HepG2 (cell line): Measurements from ENCODE around the gene OR4M2. TPM values are rescaled to one million over a fixed set of nuclear protein-coding genes. Genes with fewer than 3 reads are reported as not detected.
"Not testable (repeated sequence)": the region's sequence is repeated elsewhere in the genome, so short reads cannot be mapped to it uniquely, and the experiment has no call there.

Experiments
- ATAC-seq: fragments of 200-7000 bp; cut with Tn5 transposase; 3 replicates; pipeline ENCODE4 v1.9.1; 2020; ENCODE audit warnings: mild to moderate bottlenecking, moderate library complexity
- Bru-seq: library from RNA; stranded (reverse); fragments of 400-500 nt; gene quantifications from one replicate; lab custom pipeline; 2021; lab: Mats Ljungman, UMichigan
- BruChase-seq, 2 experiments: library from RNA; stranded (reverse); fragments of 400-500 nt; gene quantifications; one replicate each; lab custom pipeline; 2021; lab: Mats Ljungman, UMichigan
- BruUV-seq: library from RNA; stranded (reverse); fragments of 400-500 nt; replicated peaks from 2 replicates; lab custom pipeline; 2021; lab: Mats Ljungman, UMichigan
- CTCF ChIA-PET: fragments of 300-600 bp; formaldehyde crosslinking; extraction: SDS; loops from one replicate; lab custom pipeline; 2021; ENCODE audit warnings: low total read pairs, inconsistent platforms, low intra/inter-chr PET ratio; lab: Yijun Ruan, JAX
- POLR2A ChIA-PET: fragments of 350-600 bp; sonication (Branson Sonifier 250); formaldehyde crosslinking; loops from one replicate; lab custom pipeline; 2020; ENCODE audit warnings: antibody characterized with exemption, inconsistent platforms; lab: Yijun Ruan, JAX
- DNase-seq: peaks from one replicate; pipeline ENCODE4 v3.0.0-alpha.2; 2015; ENCODE audit warnings: low spot score
- FAIRE-seq: peaks from 3 replicates; lab custom pipeline; 2011; peaks lifted over from hg19 to GRCh38; lab: Jason Lieb, UNC
- H2AFZ ChIP-seq: one replicate; pipeline ENCODE4 v1.6.1; 2011; ENCODE audit warnings: low read length, inconsistent platforms
- H3K27ac ChIP-seq: fragments of 300-600 bp; 3 replicates; pipeline ENCODE4 v1.8.0; 2011; ENCODE audit warnings: mixed run types, mild to moderate bottlenecking, mixed read lengths, low read length, inconsistent platforms; ENCODE audit not compliant: insufficient read depth; ENCODE audit errors: extremely low read length
- H3K27me3 ChIP-seq, 2 experiments: fragments of 200-600 bp in 1 of 2; 2 replicates in 1 of 2; 3 replicates in 1 of 2; pipeline versions ENCODE4 v1.6.0 to v1.8.0; 2011; ENCODE audit warnings: low read length in 2 of 2, mild to moderate bottlenecking in 2 of 2, moderate library complexity in 2 of 2, inconsistent platforms in 1 of 2; ENCODE audit not compliant: insufficient read depth in 2 of 2, control insufficient read depth in 1 of 2
- H3K36me3 ChIP-seq, 2 experiments: fragments of 200-600 bp in 1 of 2; replicated peaks in 1 of 2; 2 replicates in 1 of 2; 3 replicates in 1 of 2; pipeline versions ENCODE4 v1.5.1 to v1.8.0; 2011; ENCODE audit warnings: low read length in 2 of 2, inconsistent platforms in 1 of 2; ENCODE audit not compliant: insufficient read depth in 2 of 2, control insufficient read depth in 1 of 2
- H3K4me1 ChIP-seq: 2 replicates; pipeline ENCODE4 v1.5.1; 2012; ENCODE audit warnings: low read length, inconsistent platforms; ENCODE audit not compliant: insufficient read depth
- H3K4me2 ChIP-seq: 2 replicates; pipeline ENCODE4 v1.6.0; 2011; ENCODE audit warnings: low read depth, low read length, inconsistent platforms
- H3K4me3 ChIP-seq, 3 experiments: fragments of 200-600 bp in 1 of 3; sonication (generic), shearing (Covaris generic) in 1 of 3; replicated peaks in 1 of 3; 2 replicates each; pipeline ENCODE4 v1.5.1; 2011 to 2016; ENCODE audit warnings: low read length in 3 of 3, inconsistent platforms in 2 of 3, low read depth in 2 of 3, mild to moderate bottlenecking in 2 of 3, control low read depth in 1 of 3, mixed read lengths in 1 of 3; ENCODE audit not compliant: insufficient read depth in 1 of 3
- H3K79me2 ChIP-seq: one replicate; pipeline ENCODE4 v1.6.1; 2011; ENCODE audit warnings: low read length, inconsistent platforms; ENCODE audit not compliant: insufficient read depth
- H3K9ac ChIP-seq: 2 replicates; pipeline ENCODE4 v1.6.0; 2011; ENCODE audit warnings: mild to moderate bottlenecking, low read depth, low read length, inconsistent platforms; ENCODE audit not compliant: insufficient read depth
- H3K9me3 ChIP-seq: 2 replicates; pipeline ENCODE4 v1.5.1; 2012; ENCODE audit warnings: mild to moderate bottlenecking, low read length
- H4K20me1 ChIP-seq: 2 replicates; pipeline ENCODE4 v1.6.0; 2011; ENCODE audit warnings: inconsistent platforms, mild to moderate bottlenecking, low read length, moderate library complexity; ENCODE audit not compliant: insufficient read depth
- WGBS: methylation state at CpG from one replicate; pipeline ENCODE4 v1.1.6; 2017; ENCODE audit warnings: low lambda C conversion rate; 5-methylcytosine and 5-hydroxymethylcytosine counted together
- in situ Hi-C: cut with HindIII; loops from 2 replicates; pipeline ENCODE4 v1.10.0; 2017; ENCODE audit warnings: low pct_unique_long_range_greater_than_20kb; ENCODE audit not compliant: extremely low pct_ligation_motif_present
- intact Hi-C: fragments of 100-400 bp; cut with micrococcal nuclease; formaldehyde crosslinking; loops from one replicate; pipeline ENCODE4 v1.10.0; 2022; ENCODE audit not compliant: unreplicated experiment
- long read RNA-seq, 2 experiments: library from RNA in 1 of 2; library from polyadenylated mRNA in 1 of 2; stranded (forward) in 1 of 2; unstranded in 1 of 2; transcript quantifications; one replicate each; pipeline ENCODE4 v2.0.0, GENCODE V29; 2019 to 2022
- polyA minus RNA-seq, 3 experiments: library from RNA; depleted of rRNA, polyadenylated mRNA; stranded (reverse); fragments of >200 nt; gene quantifications; 2 replicates each; pipeline ENCODE4 v1.2.3, GENCODE V29; 2011; ENCODE audit warnings: low replicate concordance in 1 of 3
- polyA plus RNA-seq, 8 experiments: library from polyadenylated mRNA; depleted of rRNA in 3 of 8; stranded (reverse) in 7 of 8; unstranded in 1 of 8; fragments of >200 nt; fragmentation: Illumina TruSeq in 4 of 8; extraction: Trizol in 4 of 8; gene quantifications; 2 replicates each; pipeline versions ENCODE4 v1.2.1 to v1.2.3, GENCODE V29; 2011 to 2016; ENCODE audit warnings: low read depth in 4 of 8, missing spikeins in 1 of 8, mixed read lengths in 1 of 8; ENCODE audit not compliant: insufficient read depth in 1 of 8
- total RNA-seq, 5 experiments: library from RNA; depleted of rRNA; stranded (reverse); fragments of >200 nt; fragmentation: Illumina TruSeq; extraction: Trizol; gene quantifications; 2 replicates each; pipeline ENCODE4 v1.2.3, GENCODE V29; 2016; ENCODE audit warnings: low read depth in 1 of 5

Gene OR4M2, protein sequence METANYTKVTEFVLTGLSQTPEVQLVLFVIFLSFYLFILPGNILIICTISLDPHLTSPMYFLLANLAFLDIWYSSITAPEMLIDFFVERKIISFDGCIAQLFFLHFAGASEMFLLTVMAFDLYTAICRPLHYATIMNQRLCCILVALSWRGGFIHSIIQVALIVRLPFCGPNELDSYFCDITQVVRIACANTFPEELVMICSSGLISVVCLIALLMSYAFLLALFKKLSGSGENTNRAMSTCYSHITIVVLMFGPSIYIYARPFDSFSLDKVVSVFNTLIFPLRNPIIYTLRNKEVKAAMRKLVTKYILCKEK
- total RNA-seq (2016; rRNA removed; fragmentation: Illumina TruSeq; extraction: Trizol), result not detected in 2 replicates
- total RNA-seq (2016; cell fraction: cytosol; rRNA removed; fragmentation: Illumina TruSeq; extraction: Trizol; ENCODE audit: low read depth), result not detected in 2 replicates
- not detected in 2 replicates for total RNA-seq (2016; cell fraction: insoluble cytoplasmic fraction; rRNA removed; fragmentation: Illumina TruSeq; extraction: Trizol)
- not detected in 2 replicates for total RNA-seq (2016; cell fraction: membrane; rRNA removed; fragmentation: Illumina TruSeq; extraction: Trizol)
- not detected in 2 replicates for total RNA-seq (2016; cell fraction: nucleus; rRNA removed; fragmentation: Illumina TruSeq; extraction: Trizol)
- polyA plus RNA-seq (2011; rRNA removed), result not detected in 2 replicates
- polyA plus RNA-seq (2011; cell fraction: cytosol; rRNA removed), result not detected in 2 replicates
- polyA plus RNA-seq (2011; cell fraction: nucleus; rRNA removed), result not detected in 2 replicates
- polyA plus RNA-seq (2012), result not detected in 2 replicates
- polyA plus RNA-seq (2016; cell fraction: cytosol; fragmentation: Illumina TruSeq; extraction: Trizol; ENCODE audit: low read depth), result not detected in 2 replicates
- polyA plus RNA-seq (2016; cell fraction: insoluble cytoplasmic fraction; fragmentation: Illumina TruSeq; extraction: Trizol; ENCODE audit: low read depth), result not detected in 2 replicates
- not detected in 2 replicates for polyA plus RNA-seq (2016; cell fraction: membrane; fragmentation: Illumina TruSeq; extraction: Trizol; ENCODE audit: low read depth)
- not detected in 2 replicates for polyA plus RNA-seq (2016; cell fraction: nucleus; fragmentation: Illumina TruSeq; extraction: Trizol; ENCODE audit: insufficient read depth, low read depth)
- polyA minus RNA-seq (2011; rRNA and poly(A)+ RNA removed; ENCODE audit: low replicate concordance), result not detected in 2 replicates
- not detected in 2 replicates for polyA minus RNA-seq (2011; cell fraction: cytosol; rRNA and poly(A)+ RNA removed)
- not detected in 2 replicates for polyA minus RNA-seq (2011; cell fraction: nucleus; rRNA and poly(A)+ RNA removed)
- not detected for Bru-seq, nascent RNA
- BruChase-seq, experiment 1, labeled RNA remaining after a 6-hour chase, result not detected
- BruChase-seq, experiment 2, labeled RNA remaining after a 2-hour chase, result not detected
- long read RNA-seq, experiment 1, result 0 reads
- long read RNA-seq, experiment 2, result 0 reads

DNA sequence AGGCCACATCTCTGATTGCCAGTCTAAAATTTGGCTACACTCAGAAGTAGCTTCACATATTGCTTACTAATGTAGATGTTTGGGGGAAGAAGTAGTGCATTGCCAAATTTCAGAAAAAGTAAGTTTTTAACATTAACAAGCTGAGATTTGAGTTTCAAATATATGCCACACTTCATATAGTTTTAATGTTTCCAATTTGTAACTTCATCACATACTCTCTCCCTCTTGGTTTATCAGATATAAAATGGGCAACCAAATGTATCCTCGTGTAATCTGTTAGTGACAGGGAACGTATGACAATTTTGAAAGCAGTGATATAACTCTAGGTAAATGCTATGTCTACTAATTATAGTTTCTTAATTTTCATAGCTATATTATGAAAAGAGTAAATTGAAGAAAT lies at the start of gene OR4M2:
Gene OR4M2 (plus strand): TSS at position 301 of the 400 bp plus-strand sequence. CDS start 98 bp downstream, at position 399.
- BruUV-seq, H3K27ac ChIP-seq, H3K79me2 ChIP-seq, ATAC-seq, in situ Hi-C loops, FAIRE-seq, DNase-seq, H3K4me1 ChIP-seq, H3K4me2 ChIP-seq, POLR2A ChIA-PET, H3K4me3 ChIP-seq, H3K36me3 ChIP-seq, intact Hi-C loops, H3K27me3 ChIP-seq, H3K9ac ChIP-seq, H3K9me3 ChIP-seq, H4K20me1 ChIP-seq, H2AFZ ChIP-seq, CTCF ChIA-PET: not testable (repeated sequence)
- no CpG with 5 or more reads among the region's 2 CpGs for WGBS

DNA sequence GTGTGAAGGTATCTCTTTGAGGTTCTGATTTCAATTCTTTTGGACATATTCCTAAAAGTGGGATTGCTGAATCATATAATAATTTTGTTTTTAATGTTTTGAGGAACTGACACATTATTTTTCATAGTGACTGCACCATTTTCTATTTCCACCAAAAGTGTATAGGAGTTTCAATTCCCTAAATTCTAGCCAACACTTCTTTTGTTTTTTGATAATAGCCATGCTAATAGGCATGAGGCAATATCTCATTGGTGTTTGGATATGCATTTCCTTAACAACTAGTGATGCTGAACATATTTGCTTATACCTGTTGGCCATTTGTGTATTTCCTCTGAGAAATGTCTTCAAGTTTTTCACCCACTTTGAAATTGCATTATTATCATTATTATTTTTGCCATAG lies 11.1 kb upstream of the OR4M2 start:
- H3K4me2 ChIP-seq, FAIRE-seq, H3K36me3 ChIP-seq, H3K9ac ChIP-seq, H3K27me3 ChIP-seq, in situ Hi-C loops, H3K4me3 ChIP-seq, ATAC-seq, H3K27ac ChIP-seq, H3K79me2 ChIP-seq, CTCF ChIA-PET, H4K20me1 ChIP-seq, POLR2A ChIA-PET, H2AFZ ChIP-seq, BruUV-seq, DNase-seq, H3K4me1 ChIP-seq, H3K9me3 ChIP-seq, intact Hi-C loops: not testable (repeated sequence)

- H3K4me3 ChIP-seq, CTCF ChIA-PET, H3K27me3 ChIP-seq, H3K36me3 ChIP-seq, H2AFZ ChIP-seq, H3K9me3 ChIP-seq, DNase-seq, H3K4me2 ChIP-seq, H3K4me1 ChIP-seq, H4K20me1 ChIP-seq, POLR2A ChIA-PET, in situ Hi-C loops, ATAC-seq, FAIRE-seq, H3K27ac ChIP-seq, H3K79me2 ChIP-seq, intact Hi-C loops, H3K9ac ChIP-seq, BruUV-seq: not testable (repeated sequence)
- WGBS, result no CpG with 5 or more reads among the region's 3 CpGs
Measured at GRCh38 chr15:22081386-22081785, 1.1 kb downstream of the OR4M2 start.
